ENCODE data around the gene SCRN1. TPM values are rescaled to one million over a fixed set of nuclear protein-coding genes. Genes with fewer than 3 reads are reported as not detected.

SCRN1 gene
- total RNA-seq, 1 experiment from 2014 or later, result 88.6 TPM

GRCh38 chr7:29987811-29988317, 1.7 kb downstream of the SCRN1 start:
- Histone ChIP-seq H3K9me2 (replicated peaks; ENCODE audit: insufficient read depth, low read length) (no peaks in the 10 kb centered on the region), H3K4me2 (ENCODE audit: low read depth, low read length, poor library complexity, severe bottlenecking) (peak overlapping the region; percentile 90), H3K27ac (ENCODE audit: low read length) (peak overlapping the region; percentile 93), H3K27me3 (ENCODE audit: low read length) (no peaks in the 10 kb centered on the region), H3K9me3 (ENCODE audit: low read length) (no peaks in the 10 kb centered on the region), H3K4me3 (ENCODE audit: low read length) (peak overlapping the region; percentile 97), H2AFZ (ENCODE audit: low read length) (no peak overlapping the region), H3K9ac (ENCODE audit: low read length) (peak overlapping the region; percentile 92), H3K4me1 (ENCODE audit: low read length) (peaks cover 54% of the 10 kb centered on the region), H3K79me2 (ENCODE audit: low read length) (peaks cover 83% of the 10 kb centered on the region), H3K36me3 (ENCODE audit: insufficient read depth, low read length) (no peaks in the 10 kb centered on the region), H4K20me1 (ENCODE audit: insufficient read depth, low read depth, low read length) (no peaks in the 10 kb centered on the region)
- peak; percentile 70 for DNase-seq

DNA sequence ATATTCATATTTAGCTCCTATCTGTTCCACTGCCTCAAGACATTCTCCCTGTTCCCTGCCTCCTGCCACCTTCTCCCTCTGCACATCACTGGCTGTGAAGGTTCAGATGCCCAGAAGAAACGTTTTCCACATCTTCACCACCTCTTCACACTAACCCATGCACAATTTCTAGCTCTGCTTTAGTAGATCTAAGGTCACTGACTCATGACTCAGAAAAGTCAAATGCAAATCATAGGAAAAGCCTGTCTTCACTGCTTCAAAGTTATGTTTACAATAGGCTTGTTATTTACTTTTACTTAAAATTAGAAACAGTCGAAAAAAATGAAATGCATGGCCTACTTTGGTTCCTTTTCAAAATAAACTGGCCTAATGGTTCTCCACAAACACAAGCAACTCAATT, 2.5 kb downstream of the SCRN1 start:
- Histone ChIP-seq H3K4me2 (ENCODE audit: low read depth, low read length, poor library complexity, severe bottlenecking) (peak overlapping the region; percentile 90), H3K4me3 (ENCODE audit: low read length) (peak overlapping the region; percentile 97), H3K79me2 (ENCODE audit: low read length) (peaks cover 91% of the 10 kb centered on the region), H3K36me3 (ENCODE audit: insufficient read depth, low read length) (no peaks in the 10 kb centered on the region), H3K9me2 (replicated peaks; ENCODE audit: insufficient read depth, low read length) (no peaks in the 10 kb centered on the region), H4K20me1 (ENCODE audit: insufficient read depth, low read depth, low read length) (no peaks in the 10 kb centered on the region), H3K27ac (ENCODE audit: low read length) (peak overlapping the region; percentile 93), H3K9ac (ENCODE audit: low read length) (peak overlapping the region; percentile 92), H3K9me3 (ENCODE audit: low read length) (no peaks in the 10 kb centered on the region), H3K4me1 (ENCODE audit: low read length) (peaks cover 56% of the 10 kb centered on the region), H3K27me3 (ENCODE audit: low read length) (no peaks in the 10 kb centered on the region), H2AFZ (ENCODE audit: low read length) (no peak overlapping the region)
- DNase-seq, result peak; percentile 75

DNA sequence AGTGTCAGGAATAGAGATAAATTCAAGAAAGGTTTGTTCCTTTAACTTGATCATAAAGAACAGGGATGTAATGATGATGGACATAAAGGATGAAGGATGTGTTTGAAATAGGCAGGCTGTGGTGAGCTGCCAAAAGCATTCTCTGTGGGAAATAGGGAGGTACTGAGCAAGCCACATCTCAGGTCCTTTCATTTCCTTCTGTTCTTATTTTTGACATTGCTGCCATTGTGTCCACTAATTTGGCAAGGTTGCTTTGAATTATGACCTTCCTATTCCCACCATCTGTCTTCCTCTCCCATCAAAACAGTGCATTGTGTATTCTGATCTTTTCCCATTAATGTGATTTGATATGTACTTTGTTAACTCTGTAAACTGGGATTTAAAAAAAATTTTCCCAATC, 9.4 kb downstream of the SCRN1 start:
- no peaks in the 10 kb centered on the region for H4K20me1 ChIP-seq (ENCODE audit: insufficient read depth, low read depth, low read length)
- H3K9me2 ChIP-seq (replicated peaks; ENCODE audit: insufficient read depth, low read length), result no peaks in the 10 kb centered on the region
- no peak overlapping the region for H3K4me2 ChIP-seq (ENCODE audit: low read depth, low read length, poor library complexity, severe bottlenecking)
- no peak overlapping the region for H3K27ac ChIP-seq (ENCODE audit: low read length)
- H3K9ac ChIP-seq (ENCODE audit: low read length), result no peak overlapping the region
- peaks cover 99% of the 10 kb centered on the region for H3K79me2 ChIP-seq (ENCODE audit: low read length)
- H3K4me3 ChIP-seq (ENCODE audit: low read length), result no peak overlapping the region
- no peak overlapping the region for H2AFZ ChIP-seq (ENCODE audit: low read length)
- peaks cover 14% of the 10 kb centered on the region for H3K36me3 ChIP-seq (ENCODE audit: insufficient read depth, low read length)
- DNase-seq, result no peak
- H3K27me3 ChIP-seq (ENCODE audit: low read length), result no peaks in the 10 kb centered on the region
- H3K9me3 ChIP-seq (ENCODE audit: low read length), result no peaks in the 10 kb centered on the region
- peaks cover 68% of the 10 kb centered on the region for H3K4me1 ChIP-seq (ENCODE audit: low read length)

DNA sequence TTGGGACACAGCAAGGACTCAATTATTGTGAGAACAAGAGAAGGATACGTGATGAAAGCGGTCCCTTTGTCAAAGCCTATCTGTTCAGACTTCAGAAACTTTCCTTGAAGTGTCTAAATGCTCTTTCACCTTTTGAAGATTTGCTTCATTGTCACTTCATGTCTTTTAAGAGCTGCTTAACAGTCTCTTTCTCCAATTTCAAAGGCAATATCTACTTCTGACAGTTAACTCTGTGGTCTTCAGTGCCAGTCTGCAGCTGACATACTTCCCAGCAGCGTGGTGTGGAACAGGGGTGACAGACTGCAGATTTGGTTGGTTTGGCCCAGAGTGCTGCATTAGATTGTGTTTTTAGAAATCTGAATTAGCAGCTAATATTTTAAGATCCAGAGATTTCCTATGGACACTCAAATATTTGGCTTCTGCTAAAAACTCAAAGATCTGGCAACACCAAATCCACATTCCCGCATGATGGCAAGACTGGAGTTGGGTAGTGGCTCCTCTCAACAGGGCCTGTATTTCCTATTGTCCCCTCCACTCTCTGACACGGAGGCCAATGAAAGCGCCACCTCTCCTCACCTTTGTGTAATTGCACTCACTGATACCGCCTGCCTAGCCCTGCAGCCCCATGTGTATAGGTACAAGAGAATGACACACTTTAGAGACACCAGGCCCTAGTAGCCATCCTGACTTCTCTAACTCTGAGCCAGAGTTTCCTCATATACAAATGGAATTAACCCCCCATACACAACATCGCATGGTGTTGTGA, 11.5 kb downstream of the SCRN1 start:
- Histone ChIP-seq H3K4me1 (ENCODE audit: low read length) (peaks cover 68% of the 10 kb centered on the region), H3K4me2 (ENCODE audit: low read depth, low read length, poor library complexity, severe bottlenecking) (no peak overlapping the region), H3K9me2 (replicated peaks; ENCODE audit: insufficient read depth, low read length) (no peaks in the 10 kb centered on the region), H3K79me2 (ENCODE audit: low read length) (peaks cover 100% of the 10 kb centered on the region), H3K9me3 (ENCODE audit: low read length) (no peaks in the 10 kb centered on the region), H4K20me1 (ENCODE audit: insufficient read depth, low read depth, low read length) (no peaks in the 10 kb centered on the region), H3K27me3 (ENCODE audit: low read length) (no peaks in the 10 kb centered on the region), H3K27ac (ENCODE audit: low read length) (peak overlapping the region; percentile 1; the same call in 1 of the 2 replicates), H3K4me3 (ENCODE audit: low read length) (no peak overlapping the region), H3K36me3 (ENCODE audit: insufficient read depth, low read length) (peaks cover 14% of the 10 kb centered on the region), H3K9ac (ENCODE audit: low read length) (no peak overlapping the region), H2AFZ (ENCODE audit: low read length) (no peak overlapping the region)
- peak; percentile 85 for DNase-seq

DNA sequence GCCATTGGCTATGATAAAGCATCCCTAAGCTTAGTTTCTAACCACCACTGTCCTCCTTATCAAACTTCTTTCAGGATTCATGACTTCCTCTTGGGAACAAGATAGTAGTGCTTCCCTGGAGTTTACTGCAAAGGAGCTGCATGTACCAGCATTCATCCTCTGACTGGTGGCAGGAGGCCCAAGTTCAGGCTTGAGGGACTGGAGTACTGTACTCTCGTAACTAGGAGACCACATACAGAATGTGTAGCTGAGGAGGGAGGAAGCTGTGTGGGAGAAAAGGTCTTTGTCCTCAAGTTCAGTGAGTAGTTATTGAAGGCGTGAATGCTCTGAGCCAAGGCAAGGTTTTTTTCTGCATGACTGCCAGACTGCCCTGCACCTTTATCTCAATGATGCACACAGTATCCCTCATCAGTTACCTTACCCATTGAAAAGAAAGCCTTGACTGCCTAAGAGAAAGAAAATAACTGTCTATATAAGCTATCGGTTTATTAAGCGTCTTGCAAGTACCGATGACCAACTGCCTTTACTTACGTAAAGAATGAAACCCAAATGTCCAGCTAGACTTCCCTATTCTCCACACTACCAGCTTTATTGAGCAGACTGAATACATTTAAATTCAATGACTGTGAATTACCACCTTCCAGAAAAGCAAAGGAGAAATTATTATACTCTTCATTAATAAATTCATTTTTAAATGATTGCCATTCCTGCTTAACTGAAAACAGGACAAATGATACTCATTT, 12.8 kb downstream of the SCRN1 start:
- Histone ChIP-seq H4K20me1 (ENCODE audit: insufficient read depth, low read depth, low read length) (no peaks in the 10 kb centered on the region), H3K4me2 (ENCODE audit: low read depth, low read length, poor library complexity, severe bottlenecking) (peak overlapping the region; percentile 7), H3K36me3 (ENCODE audit: insufficient read depth, low read length) (peaks cover 12% of the 10 kb centered on the region), H3K4me1 (ENCODE audit: low read length) (peaks cover 76% of the 10 kb centered on the region), H3K9ac (ENCODE audit: low read length) (no peak overlapping the region), H2AFZ (ENCODE audit: low read length) (no peak overlapping the region), H3K27me3 (ENCODE audit: low read length) (no peaks in the 10 kb centered on the region), H3K9me2 (replicated peaks; ENCODE audit: insufficient read depth, low read length) (no peaks in the 10 kb centered on the region), H3K9me3 (ENCODE audit: low read length) (no peaks in the 10 kb centered on the region), H3K4me3 (ENCODE audit: low read length) (no peak overlapping the region), H3K79me2 (ENCODE audit: low read length) (peaks cover 100% of the 10 kb centered on the region), H3K27ac (ENCODE audit: low read length) (no peak overlapping the region)
- no peak for DNase-seq

- no peak overlapping the region for H3K9ac ChIP-seq (ENCODE audit: low read length)
- H3K9me2 ChIP-seq (replicated peaks; ENCODE audit: insufficient read depth, low read length), result no peaks in the 10 kb centered on the region
- H3K4me3 ChIP-seq (ENCODE audit: low read length), result no peak overlapping the region
- no peak for DNase-seq
- peaks cover 6% of the 10 kb centered on the region for H3K36me3 ChIP-seq (ENCODE audit: insufficient read depth, low read length)
- no peak overlapping the region for H3K27ac ChIP-seq (ENCODE audit: low read length)
- H2AFZ ChIP-seq (ENCODE audit: low read length), result no peak overlapping the region
- no peaks in the 10 kb centered on the region for H3K27me3 ChIP-seq (ENCODE audit: low read length)
- H3K9me3 ChIP-seq (ENCODE audit: low read length), result no peaks in the 10 kb centered on the region
- peak overlapping the region; percentile 7 for H3K4me2 ChIP-seq (ENCODE audit: low read depth, low read length, poor library complexity, severe bottlenecking)
- H4K20me1 ChIP-seq (ENCODE audit: insufficient read depth, low read depth, low read length), result no peaks in the 10 kb centered on the region
- H3K4me1 ChIP-seq (ENCODE audit: low read length), result peaks cover 73% of the 10 kb centered on the region
- H3K79me2 ChIP-seq (ENCODE audit: low read length), result peaks cover 100% of the 10 kb centered on the region
These were observed 13.3 kb downstream of the SCRN1 start for GRCh38 chr7:29976266-29976665.

GRCh38 chr7:29975561-29975960, 14.0 kb downstream of the SCRN1 start:
- Histone ChIP-seq H3K36me3 (ENCODE audit: insufficient read depth, low read length) (peaks cover 4% of the 10 kb centered on the region), H3K4me1 (ENCODE audit: low read length) (peaks cover 73% of the 10 kb centered on the region), H3K9ac (ENCODE audit: low read length) (peak overlapping the region; percentile 4; the same call in 1 of the 2 replicates), H3K27me3 (ENCODE audit: low read length) (no peaks in the 10 kb centered on the region), H3K4me3 (ENCODE audit: low read length) (no peak overlapping the region), H3K79me2 (ENCODE audit: low read length) (peaks cover 100% of the 10 kb centered on the region), H3K27ac (ENCODE audit: low read length) (peak overlapping the region; percentile 39; the same call in 1 of the 2 replicates), H3K4me2 (ENCODE audit: low read depth, low read length, poor library complexity, severe bottlenecking) (peak overlapping the region; percentile 7), H3K9me2 (replicated peaks; ENCODE audit: insufficient read depth, low read length) (no peaks in the 10 kb centered on the region), H3K9me3 (ENCODE audit: low read length) (no peaks in the 10 kb centered on the region), H4K20me1 (ENCODE audit: insufficient read depth, low read depth, low read length) (no peaks in the 10 kb centered on the region), H2AFZ (ENCODE audit: low read length) (no peak overlapping the region)
- no peak for DNase-seq

DNA sequence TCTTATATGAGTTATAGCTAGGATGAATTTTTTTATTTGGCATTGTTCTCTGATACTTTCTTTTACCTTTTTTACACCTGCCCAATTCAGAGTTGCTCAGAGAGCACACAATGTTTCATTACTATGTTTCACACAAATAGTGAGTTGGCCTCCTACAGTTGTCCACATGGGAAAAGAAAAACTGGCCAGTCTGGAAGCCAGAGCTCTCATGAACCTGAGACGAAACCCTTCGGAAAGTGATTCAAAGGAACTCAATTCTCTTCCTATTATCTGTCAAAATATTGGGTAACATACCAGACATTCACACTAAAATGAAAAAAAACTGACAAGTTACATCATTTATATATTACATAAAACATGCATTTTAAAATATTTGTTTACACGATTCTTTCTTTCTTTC, 15.3 kb downstream of the SCRN1 start:
- H3K4me1 ChIP-seq (ENCODE audit: low read length), result peaks cover 74% of the 10 kb centered on the region
- peaks cover 100% of the 10 kb centered on the region for H3K79me2 ChIP-seq (ENCODE audit: low read length)
- no peaks in the 10 kb centered on the region for H3K9me3 ChIP-seq (ENCODE audit: low read length)
- no peak overlapping the region for H3K4me2 ChIP-seq (ENCODE audit: low read depth, low read length, poor library complexity, severe bottlenecking)
- no peaks in the 10 kb centered on the region for H3K27me3 ChIP-seq (ENCODE audit: low read length)
- H3K9me2 ChIP-seq (replicated peaks; ENCODE audit: insufficient read depth, low read length), result no peaks in the 10 kb centered on the region
- H2AFZ ChIP-seq (ENCODE audit: low read length), result no peak overlapping the region
- no peak overlapping the region for H3K27ac ChIP-seq (ENCODE audit: low read length)
- H4K20me1 ChIP-seq (ENCODE audit: insufficient read depth, low read depth, low read length), result no peaks in the 10 kb centered on the region
- DNase-seq, result no peak
- peaks cover 12% of the 10 kb centered on the region; the same call in 1 of the 2 replicates for H3K36me3 ChIP-seq (ENCODE audit: insufficient read depth, low read length)
- H3K9ac ChIP-seq (ENCODE audit: low read length), result no peak overlapping the region
- H3K4me3 ChIP-seq (ENCODE audit: low read length), result no peak overlapping the region
